Measurements from ENCODE around the gene ASB10. TPM values are rescaled to one million over a fixed set of nuclear protein-coding genes. Genes with fewer than 3 reads are reported as not detected.

ASB10 gene
- total RNA-seq, 1 experiment from 2014 or later = not detected

- no peaks in the 10 kb centered on the region for H3K36me3 ChIP-seq (ENCODE audit: control insufficient read depth, insufficient read depth, low read length)
- H3K4me3 ChIP-seq (ENCODE audit: low read depth in 2 of 2, low read length in 2 of 2) = no peak overlapping the region
- no peak for TF ChIP-seq TCF7L2 (IDR thresholded peaks at IDR 0.05; ENCODE audit: low read depth, low read length)
- TF ChIP-seq SIN3A (IDR thresholded peaks at IDR 0.05; ENCODE audit: borderline replicate concordance, insufficient read depth, low read depth, low read length) = no peak
- TF ChIP-seq POLR2AphosphoS5 (IDR thresholded peaks at IDR 0.05; ENCODE audit: low read depth, low read length) = no peak
- TF ChIP-seq CTCF (IDR thresholded peaks at IDR 0.05) = no peak
- no peak for TF ChIP-seq REST (IDR thresholded peaks at IDR 0.05; ENCODE audit: insufficient read depth in 1 of 2, low read depth in 2 of 2, low read length in 1 of 2)
- H3K4me1 ChIP-seq (ENCODE audit: control insufficient read depth, insufficient read depth, low read length) = no peaks in the 10 kb centered on the region
- no TSS peak for BruUV-seq (replicated peaks)
- ATAC-seq (no peak), DNase-seq (ENCODE audit: low read depth, low spot score) (no peak)
- H3K27ac ChIP-seq (ENCODE audit: low read length) = no peak overlapping the region
- peaks cover 18% of the 10 kb centered on the region; the same call in 1 of the 2 replicates for H3K27me3 ChIP-seq (ENCODE audit: control insufficient read depth, insufficient read depth, low read length)
- in situ Hi-C loops (cut with HindIII; ENCODE audit: low pct_unique_long_range_greater_than_20kb, low sequenced_read_pairs) = no loop called here
- H3K9me3 ChIP-seq (ENCODE audit: control insufficient read depth, insufficient read depth, low read depth, low read length) = no peaks in the 10 kb centered on the region
- ChIA-PET POLR2A (no interaction called here), CTCF (no interaction called here)
- intact Hi-C loops (cut with micrococcal nuclease; ENCODE audit: unreplicated experiment) = no loop called here
These were observed 34.2 kb downstream of the ASB10 start for GRCh38 chr7:151152643-151153513.

GRCh38 chr7:151150388-151150787 is 36.7 kb downstream of the ASB10 start:
- no peaks in the 10 kb centered on the region for H3K36me3 ChIP-seq (ENCODE audit: control insufficient read depth, insufficient read depth, low read length)
- ATAC-seq = no peak
- intact Hi-C loops (cut with micrococcal nuclease; ENCODE audit: unreplicated experiment) = no loop called here
- in situ Hi-C loops (cut with HindIII; ENCODE audit: low pct_unique_long_range_greater_than_20kb, low sequenced_read_pairs) = no loop called here
- ChIA-PET CTCF (no interaction called here), POLR2A (no interaction called here)
- BruUV-seq (replicated peaks) = no TSS peak
- no peaks in the 10 kb centered on the region for H3K4me1 ChIP-seq (ENCODE audit: control insufficient read depth, insufficient read depth, low read length)
- H3K27me3 ChIP-seq (ENCODE audit: control insufficient read depth, insufficient read depth, low read length) = peaks cover 18% of the 10 kb centered on the region; the same call in 1 of the 2 replicates
- H3K27ac ChIP-seq (ENCODE audit: low read length) = no peak overlapping the region
- no peaks in the 10 kb centered on the region for H3K9me3 ChIP-seq (ENCODE audit: control insufficient read depth, insufficient read depth, low read depth, low read length)
- H3K4me3 ChIP-seq (ENCODE audit: low read depth in 2 of 2, low read length in 2 of 2) = no peak overlapping the region
- TF ChIP-seq REST (IDR thresholded peaks at IDR 0.05; ENCODE audit: insufficient read depth in 1 of 2, low read depth in 2 of 2, low read length in 1 of 2) = no peak
- no peak for TF ChIP-seq TCF7L2 (IDR thresholded peaks at IDR 0.05; ENCODE audit: low read depth, low read length)
- no peak for TF ChIP-seq CTCF (IDR thresholded peaks at IDR 0.05)
- TF ChIP-seq SIN3A (IDR thresholded peaks at IDR 0.05; ENCODE audit: borderline replicate concordance, insufficient read depth, low read depth, low read length) = no peak
- TF ChIP-seq POLR2AphosphoS5 (IDR thresholded peaks at IDR 0.05; ENCODE audit: low read depth, low read length) = no peak
- no peak for DNase-seq (ENCODE audit: low read depth, low spot score)

All from Panc1 (cell line).